ENCODE results near the gene DLG3. TPM values are rescaled to one million over a fixed set of nuclear protein-coding genes. Genes with fewer than 3 reads are reported as not detected.

Gene DLG3
- total RNA-seq, 1 experiment from 2014 or later, result 41.7 TPM

DNA sequence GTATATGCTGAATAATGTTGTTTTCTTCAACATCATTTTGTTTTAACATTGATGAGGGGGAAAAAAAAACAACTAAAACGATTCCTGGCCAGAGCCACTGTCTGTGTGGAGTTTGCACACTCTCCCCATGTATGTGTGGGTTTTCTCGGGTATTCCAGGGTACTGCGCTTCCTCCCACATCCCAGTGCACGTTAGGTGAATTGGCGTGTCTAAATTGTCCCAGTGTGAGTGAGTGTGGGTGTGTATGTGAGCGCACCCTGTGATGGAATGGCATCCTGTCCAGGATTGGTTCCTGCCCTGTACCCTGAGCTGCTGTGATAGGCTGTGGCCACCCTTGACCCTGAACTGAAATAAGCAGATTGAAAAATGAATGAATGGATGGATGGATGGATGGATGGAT, 2.4 kb upstream of the DLG3 start (continued):
- TF ChIP-seq, protein P1, sequence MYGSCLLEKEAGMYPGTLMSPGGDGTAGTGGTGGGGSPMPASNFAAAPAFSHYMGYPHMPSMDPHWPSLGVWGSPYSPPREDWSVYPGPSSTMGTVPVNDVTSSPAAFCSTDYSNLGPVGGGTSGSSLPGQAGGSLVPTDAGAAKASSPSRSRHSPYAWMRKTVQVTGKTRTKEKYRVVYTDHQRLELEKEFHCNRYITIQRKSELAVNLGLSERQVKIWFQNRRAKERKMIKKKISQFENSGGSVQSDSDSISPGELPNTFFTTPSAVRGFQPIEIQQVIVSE (CRISPR knock-in tag; IDR thresholded peaks at IDR 0.05; ENCODE audit: borderline replicate concordance), result no peak
- TF ChIP-seq, protein P2, sequence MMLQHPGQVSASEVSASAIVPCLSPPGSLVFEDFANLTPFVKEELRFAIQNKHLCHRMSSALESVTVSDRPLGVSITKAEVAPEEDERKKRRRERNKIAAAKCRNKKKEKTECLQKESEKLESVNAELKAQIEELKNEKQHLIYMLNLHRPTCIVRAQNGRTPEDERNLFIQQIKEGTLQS (CRISPR knock-in tag; conservative IDR thresholded peaks at IDR 0.05), result no peak
- TF ChIP-seq MYBL2 (CRISPR knock-in tag; IDR thresholded peaks at IDR 0.05) (no peak), TCF7 (CRISPR knock-in tag; IDR thresholded peaks at IDR 0.05; ENCODE audit: low read depth) (no peak), SMAD3 (CRISPR knock-in tag; IDR thresholded peaks at IDR 0.05; ENCODE audit: borderline replicate concordance) (no peak)

GRCh38 chrX:70444946-70445656, 466 bp downstream of the DLG3 start:
- peak overlapping the region; percentile 31 for H3K4me3 Mint-ChIP-seq
- ChIA-PET POLR2A (no interaction called here), CTCF (interaction anchor here (1.0 to 1.7 kb wide), 3 partner anchors 9 to 22 kb away, joined by 5 to 6 read pairs (median 6); partner anchors contain the start of gene GDPD2)
- H3K9me3 Mint-ChIP-seq, result no peaks in the 10 kb centered on the region
- peaks cover 42% of the 10 kb centered on the region for H3K27me3 Mint-ChIP-seq (ENCODE audit: low read depth)
- no peaks in the 10 kb centered on the region; the same call in 1 of the 2 replicates for H3K4me1 Mint-ChIP-seq
- 0 out of 2 replicates have a peak, but pooled peaks have one; percentile 10 for ATAC-seq
- H3K36me3 Mint-ChIP-seq, result no peaks in the 10 kb centered on the region
- DNase-seq (ENCODE audit: low spot score), result no peak
- no peak overlapping the region for H3K27ac Mint-ChIP-seq
- TF ChIP-seq ATF1 (CRISPR knock-in tag; IDR thresholded peaks at IDR 0.05) (no peak), ZNF121 (CRISPR knock-in tag; IDR thresholded peaks at IDR 0.05) (no peak), MLX (CRISPR knock-in tag; IDR thresholded peaks at IDR 0.05) (no peak), RORB (CRISPR knock-in tag; IDR thresholded peaks at IDR 0.05) (no peak), AFF4 (CRISPR knock-in tag; IDR thresholded peaks at IDR 0.05; ENCODE audit: borderline replicate concordance) (no peak), ATF2 (CRISPR knock-in tag; IDR thresholded peaks at IDR 0.05; ENCODE audit: borderline replicate concordance, low read depth) (no peak), ZNF671 (CRISPR knock-in tag; IDR thresholded peaks at IDR 0.05) (no peak), NR2C2 (CRISPR knock-in tag; IDR thresholded peaks at IDR 0.05) (no peak), ETV6 (CRISPR knock-in tag; IDR thresholded peaks at IDR 0.05) (no peak), CBFB (CRISPR knock-in tag; IDR thresholded peaks at IDR 0.05; ENCODE audit: low read depth) (no peak)
- TF ChIP-seq, protein P3, sequence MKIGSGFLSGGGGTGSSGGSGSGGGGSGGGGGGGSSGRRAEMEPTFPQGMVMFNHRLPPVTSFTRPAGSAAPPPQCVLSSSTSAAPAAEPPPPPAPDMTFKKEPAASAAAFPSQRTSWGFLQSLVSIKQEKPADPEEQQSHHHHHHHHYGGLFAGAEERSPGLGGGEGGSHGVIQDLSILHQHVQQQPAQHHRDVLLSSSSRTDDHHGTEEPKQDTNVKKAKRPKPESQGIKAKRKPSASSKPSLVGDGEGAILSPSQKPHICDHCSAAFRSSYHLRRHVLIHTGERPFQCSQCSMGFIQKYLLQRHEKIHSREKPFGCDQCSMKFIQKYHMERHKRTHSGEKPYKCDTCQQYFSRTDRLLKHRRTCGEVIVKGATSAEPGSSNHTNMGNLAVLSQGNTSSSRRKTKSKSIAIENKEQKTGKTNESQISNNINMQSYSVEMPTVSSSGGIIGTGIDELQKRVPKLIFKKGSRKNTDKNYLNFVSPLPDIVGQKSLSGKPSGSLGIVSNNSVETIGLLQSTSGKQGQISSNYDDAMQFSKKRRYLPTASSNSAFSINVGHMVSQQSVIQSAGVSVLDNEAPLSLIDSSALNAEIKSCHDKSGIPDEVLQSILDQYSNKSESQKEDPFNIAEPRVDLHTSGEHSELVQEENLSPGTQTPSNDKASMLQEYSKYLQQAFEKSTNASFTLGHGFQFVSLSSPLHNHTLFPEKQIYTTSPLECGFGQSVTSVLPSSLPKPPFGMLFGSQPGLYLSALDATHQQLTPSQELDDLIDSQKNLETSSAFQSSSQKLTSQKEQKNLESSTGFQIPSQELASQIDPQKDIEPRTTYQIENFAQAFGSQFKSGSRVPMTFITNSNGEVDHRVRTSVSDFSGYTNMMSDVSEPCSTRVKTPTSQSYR (CRISPR knock-in tag; IDR thresholded peaks at IDR 0.05), result no peak
- TF ChIP-seq, protein P4, sequence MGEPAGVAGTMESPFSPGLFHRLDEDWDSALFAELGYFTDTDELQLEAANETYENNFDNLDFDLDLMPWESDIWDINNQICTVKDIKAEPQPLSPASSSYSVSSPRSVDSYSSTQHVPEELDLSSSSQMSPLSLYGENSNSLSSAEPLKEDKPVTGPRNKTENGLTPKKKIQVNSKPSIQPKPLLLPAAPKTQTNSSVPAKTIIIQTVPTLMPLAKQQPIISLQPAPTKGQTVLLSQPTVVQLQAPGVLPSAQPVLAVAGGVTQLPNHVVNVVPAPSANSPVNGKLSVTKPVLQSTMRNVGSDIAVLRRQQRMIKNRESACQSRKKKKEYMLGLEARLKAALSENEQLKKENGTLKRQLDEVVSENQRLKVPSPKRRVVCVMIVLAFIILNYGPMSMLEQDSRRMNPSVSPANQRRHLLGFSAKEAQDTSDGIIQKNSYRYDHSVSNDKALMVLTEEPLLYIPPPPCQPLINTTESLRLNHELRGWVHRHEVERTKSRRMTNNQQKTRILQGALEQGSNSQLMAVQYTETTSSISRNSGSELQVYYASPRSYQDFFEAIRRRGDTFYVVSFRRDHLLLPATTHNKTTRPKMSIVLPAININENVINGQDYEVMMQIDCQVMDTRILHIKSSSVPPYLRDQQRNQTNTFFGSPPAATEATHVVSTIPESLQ (CRISPR knock-in tag; IDR thresholded peaks at IDR 0.05), result no peak
- TF ChIP-seq, protein P5, sequence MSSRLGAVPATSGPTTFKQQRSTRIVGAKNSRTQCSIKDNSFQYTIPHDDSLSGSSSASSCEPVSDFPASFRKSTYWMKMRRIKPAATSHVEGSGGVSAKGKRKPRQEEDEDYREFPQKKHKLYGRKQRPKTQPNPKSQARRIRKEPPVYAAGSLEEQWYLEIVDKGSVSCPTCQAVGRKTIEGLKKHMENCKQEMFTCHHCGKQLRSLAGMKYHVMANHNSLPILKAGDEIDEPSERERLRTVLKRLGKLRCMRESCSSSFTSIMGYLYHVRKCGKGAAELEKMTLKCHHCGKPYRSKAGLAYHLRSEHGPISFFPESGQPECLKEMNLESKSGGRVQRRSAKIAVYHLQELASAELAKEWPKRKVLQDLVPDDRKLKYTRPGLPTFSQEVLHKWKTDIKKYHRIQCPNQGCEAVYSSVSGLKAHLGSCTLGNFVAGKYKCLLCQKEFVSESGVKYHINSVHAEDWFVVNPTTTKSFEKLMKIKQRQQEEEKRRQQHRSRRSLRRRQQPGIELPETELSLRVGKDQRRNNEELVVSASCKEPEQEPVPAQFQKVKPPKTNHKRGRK (CRISPR knock-in tag; IDR thresholded peaks at IDR 0.05; ENCODE audit: borderline replicate concordance), result no peak

All from WTC11 (cell line).